Bronchial epithelial cell (primary cell): ENCODE measurements around the gene PCYOX1L. TPM values are rescaled to one million over a fixed set of nuclear protein-coding genes. Genes with fewer than 3 reads are reported as not detected.

Experiments used
- DNase-seq: peaks from one replicate; pipeline ENCODE4 v3.0.0-alpha.2; 2010; ENCODE audit warnings: low read depth
- FAIRE-seq: peaks from 2 replicates; lab custom pipeline; 2011; peaks lifted over from hg19 to GRCh38; lab: Jason Lieb, UNC
- H3K27me3 ChIP-seq: 2 replicates; pipeline ENCODE4 v1.5.1; 2011; ENCODE audit warnings: low read length; ENCODE audit not compliant: control insufficient read depth, insufficient read depth
- H3K36me3 ChIP-seq: 2 replicates; pipeline ENCODE4 v1.5.1; 2011; ENCODE audit warnings: low read length; ENCODE audit not compliant: control insufficient read depth, insufficient read depth
- H3K4me3 ChIP-seq: 2 replicates; pipeline ENCODE4 v1.5.1; 2011; ENCODE audit warnings: mild to moderate bottlenecking, low read depth, low read length, control low read depth
- total RNA-seq: library from RNA; depleted of rRNA; stranded (reverse); fragments of >200 nt; gene quantifications from 2 replicates; pipeline ENCODE4 v1.2.1, GENCODE V29; 2014
- TF ChIP-seq, protein P1 (sequence below): IDR thresholded peaks from 2 replicates; pipeline ENCODE4 v1.5.1; 2011; ENCODE audit warnings: mild to moderate bottlenecking, moderate library complexity, low read length, control low read depth, inconsistent platforms; ENCODE audit not compliant: insufficient read depth, severe bottlenecking

The PCYOX1L gene
- total RNA-seq, 1 donor from 2014 or later, result 4.2 TPM

DNA sequence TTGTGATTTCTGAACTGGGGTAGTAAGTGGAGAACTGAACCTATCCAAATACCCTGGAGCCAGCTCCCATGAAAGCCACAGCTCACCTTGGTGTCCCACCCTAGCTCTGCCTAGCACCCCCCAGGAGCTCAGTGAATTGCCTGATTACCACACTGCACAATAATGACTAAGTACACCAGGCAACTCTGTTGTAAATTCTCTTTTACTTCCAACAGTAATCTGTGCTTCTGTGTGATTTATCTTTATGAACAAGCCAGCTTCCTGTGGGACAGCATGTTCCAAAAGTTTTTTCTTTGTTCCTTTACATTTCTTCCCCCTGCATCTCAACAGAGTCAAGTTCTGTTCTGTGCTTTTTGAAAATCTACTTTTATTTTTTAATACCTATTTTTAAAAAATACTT lies 34.6 kb upstream of the PCYOX1L start:
- Histone ChIP-seq H3K4me3 (no peak overlapping the region), H3K36me3 (no peaks in the 10 kb centered on the region), H3K27me3 (no peaks in the 10 kb centered on the region)
- FAIRE-seq (no peak), DNase-seq (peak; percentile 32)
- TF ChIP-seq, protein P1, sequence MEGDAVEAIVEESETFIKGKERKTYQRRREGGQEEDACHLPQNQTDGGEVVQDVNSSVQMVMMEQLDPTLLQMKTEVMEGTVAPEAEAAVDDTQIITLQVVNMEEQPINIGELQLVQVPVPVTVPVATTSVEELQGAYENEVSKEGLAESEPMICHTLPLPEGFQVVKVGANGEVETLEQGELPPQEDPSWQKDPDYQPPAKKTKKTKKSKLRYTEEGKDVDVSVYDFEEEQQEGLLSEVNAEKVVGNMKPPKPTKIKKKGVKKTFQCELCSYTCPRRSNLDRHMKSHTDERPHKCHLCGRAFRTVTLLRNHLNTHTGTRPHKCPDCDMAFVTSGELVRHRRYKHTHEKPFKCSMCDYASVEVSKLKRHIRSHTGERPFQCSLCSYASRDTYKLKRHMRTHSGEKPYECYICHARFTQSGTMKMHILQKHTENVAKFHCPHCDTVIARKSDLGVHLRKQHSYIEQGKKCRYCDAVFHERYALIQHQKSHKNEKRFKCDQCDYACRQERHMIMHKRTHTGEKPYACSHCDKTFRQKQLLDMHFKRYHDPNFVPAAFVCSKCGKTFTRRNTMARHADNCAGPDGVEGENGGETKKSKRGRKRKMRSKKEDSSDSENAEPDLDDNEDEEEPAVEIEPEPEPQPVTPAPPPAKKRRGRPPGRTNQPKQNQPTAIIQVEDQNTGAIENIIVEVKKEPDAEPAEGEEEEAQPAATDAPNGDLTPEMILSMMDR, result no peak

DNA sequence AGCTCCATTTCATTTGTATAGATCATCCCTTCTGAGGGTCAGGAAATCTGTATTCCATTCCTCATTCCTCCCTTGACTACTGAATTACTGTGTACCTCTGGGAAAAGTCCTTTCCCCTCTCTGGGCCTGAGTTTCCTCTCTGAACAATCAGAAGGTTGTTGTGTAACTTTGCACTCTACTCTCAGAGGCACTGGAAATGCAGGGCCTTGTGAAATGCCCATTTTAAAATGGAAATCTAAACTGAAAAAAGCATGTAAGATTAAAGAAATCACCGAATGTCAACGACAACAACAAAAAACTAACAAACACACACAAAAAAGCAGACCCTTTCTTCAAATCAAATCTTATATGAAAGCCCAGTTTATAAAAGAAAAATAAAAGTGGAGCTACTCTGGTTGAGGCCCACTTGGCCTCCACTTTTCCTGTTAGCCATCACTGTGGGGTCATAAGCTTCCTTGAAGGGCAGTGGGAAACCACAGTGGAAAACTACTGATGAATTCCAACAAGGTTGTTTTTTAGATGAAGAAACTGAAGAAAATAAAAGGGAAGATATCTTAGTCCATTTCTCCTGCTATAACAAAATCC lies 34.1 kb upstream of the PCYOX1L start:
- Histone ChIP-seq H3K36me3 (no peaks in the 10 kb centered on the region), H3K27me3 (no peaks in the 10 kb centered on the region), H3K4me3 (no peak overlapping the region)
- DNase-seq, result no peak
- FAIRE-seq, result no peak
- TF ChIP-seq, protein P1, result no peak

- Histone ChIP-seq H3K27me3 (no peaks in the 10 kb centered on the region), H3K4me3 (no peak overlapping the region), H3K36me3 (no peaks in the 10 kb centered on the region)
- FAIRE-seq (no peak), DNase-seq (peak; percentile 26)
- TF ChIP-seq, protein P1, result no peak
Observed at GRCh38 chr5:149324641-149325040, 33.2 kb upstream of the PCYOX1L start.

- Histone ChIP-seq H3K27me3 (no peaks in the 10 kb centered on the region), H3K4me3 (no peak overlapping the region), H3K36me3 (no peaks in the 10 kb centered on the region)
- TF ChIP-seq, protein P1, result no peak
- DNase-seq (peak; percentile 91), FAIRE-seq (no peak)
Observed at GRCh38 chr5:149325166-149325735, 32.6 kb upstream of the PCYOX1L start.

DNA sequence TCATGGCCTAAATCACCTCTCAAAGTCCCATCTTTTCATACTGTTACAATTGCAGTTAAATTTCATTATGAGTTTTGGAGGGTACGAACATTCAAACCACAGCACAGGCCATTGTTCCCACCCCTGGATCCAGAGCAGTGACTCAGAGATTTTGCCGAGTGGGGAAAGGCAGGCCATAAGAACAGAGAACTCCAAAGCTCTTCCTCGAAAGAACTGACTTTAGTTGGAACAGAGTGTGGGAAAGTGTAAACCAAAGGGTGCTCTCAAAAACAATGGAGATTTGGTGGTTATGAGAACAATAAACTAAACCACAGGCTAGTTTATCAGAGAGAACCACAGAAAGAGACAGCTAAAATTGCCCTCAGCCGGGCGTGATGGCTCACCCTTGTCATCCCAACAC lies 32.0 kb upstream of the PCYOX1L start:
- TF ChIP-seq, protein P1, result no peak
- Histone ChIP-seq H3K27me3 (no peaks in the 10 kb centered on the region), H3K36me3 (no peaks in the 10 kb centered on the region), H3K4me3 (no peak overlapping the region)
- FAIRE-seq, result no peak
- DNase-seq, result no peak

DNA sequence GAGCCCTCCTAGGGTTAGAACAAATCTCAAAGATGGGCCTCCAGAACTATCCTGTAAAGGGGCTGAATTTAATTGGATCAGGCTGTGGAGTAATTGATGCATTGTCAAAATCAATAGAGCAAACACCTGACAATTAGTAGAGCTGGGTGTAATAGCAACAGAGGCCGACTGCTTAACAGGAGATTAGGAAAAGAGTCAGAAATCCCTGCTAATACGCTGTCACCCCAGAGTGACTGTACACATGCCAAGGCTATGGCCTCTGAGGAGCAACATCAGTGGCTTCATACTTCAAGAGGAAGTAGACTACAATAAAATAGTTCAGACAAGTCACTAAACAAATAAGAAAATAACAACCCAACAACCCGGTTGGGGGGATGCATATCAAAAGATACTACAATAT lies 31.2 kb upstream of the PCYOX1L start:
- Histone ChIP-seq H3K36me3 (no peaks in the 10 kb centered on the region), H3K27me3 (no peaks in the 10 kb centered on the region), H3K4me3 (no peak overlapping the region)
- no peak for FAIRE-seq
- TF ChIP-seq, protein P1, result no peak
- no peak for DNase-seq
